ENCODE results near the gene HID1.
"Not testable (repeated sequence)": the region's sequence is repeated elsewhere in the genome, so short reads cannot be mapped to it uniquely, and the experiment has no call there.

HID1 gene

DNA sequence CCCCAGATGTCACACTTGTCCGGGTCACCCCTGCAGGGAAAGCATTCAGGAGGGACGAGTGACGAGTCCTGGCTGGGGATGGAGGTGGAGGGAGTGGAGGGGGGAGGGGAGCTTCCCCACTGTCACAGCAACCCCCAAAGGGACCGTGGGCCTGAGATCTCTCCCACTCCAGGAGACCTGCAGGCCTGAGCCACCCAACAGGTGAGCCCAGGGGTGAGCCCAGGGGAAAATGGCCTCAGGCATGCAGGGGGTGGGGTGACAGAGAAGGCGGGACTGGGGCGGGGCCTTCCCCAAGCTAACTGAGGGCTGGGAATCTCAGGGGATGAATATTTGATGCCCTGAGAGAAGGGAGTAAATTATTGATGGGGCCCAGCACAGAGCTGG is 51.9 kb downstream of the HID1 start:
- DNase-seq = no peak

DNA sequence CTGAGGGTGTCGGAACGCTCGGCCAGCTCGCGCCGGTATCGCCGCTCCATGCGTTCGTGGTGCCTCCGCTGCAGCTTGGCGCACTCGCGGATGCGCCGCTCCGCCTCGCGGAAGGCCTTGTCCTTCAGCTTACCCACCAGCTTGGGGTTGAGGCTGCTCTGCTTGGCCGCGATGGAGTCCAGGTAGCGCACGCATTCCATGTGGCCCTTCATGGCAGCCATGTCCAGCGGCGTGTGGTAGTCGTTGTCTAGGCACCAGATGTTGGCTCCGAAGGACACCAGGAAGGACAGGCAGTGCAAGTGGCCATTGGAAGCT is 52.3 kb downstream of the HID1 start:
- DNase-seq = no peak

DNA sequence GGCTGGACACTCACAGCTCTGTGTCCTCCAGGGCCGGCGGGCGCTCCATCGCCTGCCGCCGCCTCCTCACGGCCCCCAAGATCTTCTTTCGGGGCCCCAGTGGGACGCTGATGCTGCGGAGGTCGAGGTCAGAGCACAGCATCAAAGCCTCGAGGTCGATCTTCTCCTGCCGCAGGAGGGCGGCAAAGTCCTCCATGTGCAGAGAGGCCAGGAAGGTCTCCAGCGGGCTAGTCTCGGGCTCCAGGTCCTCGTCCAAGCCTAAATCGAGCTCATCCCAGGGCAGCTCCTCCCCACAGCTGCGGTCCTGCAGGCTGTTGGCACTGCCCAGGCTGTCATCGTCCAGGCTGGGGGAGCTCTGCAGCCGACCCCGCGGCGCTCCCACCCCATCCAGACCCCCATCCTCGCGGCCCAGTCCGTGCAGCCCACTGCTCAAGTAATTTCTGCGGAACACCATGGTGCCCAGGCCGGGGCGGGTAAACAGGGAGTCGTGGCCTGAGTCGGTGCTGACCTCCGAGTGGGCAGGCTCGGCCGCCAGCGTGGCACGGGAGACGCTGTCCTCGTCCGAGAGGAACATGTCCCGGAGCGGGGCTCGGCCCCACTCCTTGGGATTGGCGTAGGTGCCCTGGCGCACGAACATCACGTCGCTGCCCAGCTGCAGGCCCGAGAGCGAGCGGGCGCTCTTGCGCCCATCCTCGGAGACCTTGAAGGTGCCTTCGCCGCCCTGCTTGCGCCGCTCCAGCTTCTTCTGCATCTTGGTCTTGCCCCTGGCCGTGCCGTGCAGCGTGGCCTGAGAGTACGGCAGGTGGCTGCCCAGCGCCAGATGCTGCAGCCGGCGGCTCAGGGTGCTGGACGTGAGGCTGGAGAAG is 52.9 kb downstream of the HID1 start:
- no peak for DNase-seq

DNA sequence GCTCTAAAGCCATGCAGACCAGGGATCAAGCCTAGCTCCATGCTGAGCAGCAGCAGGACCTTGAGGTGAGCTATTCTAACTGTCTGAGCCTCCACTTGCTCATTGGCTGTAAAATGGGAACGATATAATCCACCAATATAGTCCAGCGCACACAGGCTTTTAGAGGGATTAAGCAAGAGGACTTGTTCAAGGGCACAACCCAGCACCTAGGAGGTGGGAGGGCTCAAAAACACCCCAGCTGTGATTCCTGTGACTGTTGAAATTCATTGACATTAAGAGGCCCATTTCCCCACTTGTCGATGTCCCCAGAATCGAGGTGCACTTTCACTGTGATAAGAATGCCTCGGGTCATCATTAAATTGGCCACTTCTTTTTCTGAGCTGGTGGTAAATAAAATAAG is 53.7 kb downstream of the HID1 start:
- no peak for DNase-seq

DNA sequence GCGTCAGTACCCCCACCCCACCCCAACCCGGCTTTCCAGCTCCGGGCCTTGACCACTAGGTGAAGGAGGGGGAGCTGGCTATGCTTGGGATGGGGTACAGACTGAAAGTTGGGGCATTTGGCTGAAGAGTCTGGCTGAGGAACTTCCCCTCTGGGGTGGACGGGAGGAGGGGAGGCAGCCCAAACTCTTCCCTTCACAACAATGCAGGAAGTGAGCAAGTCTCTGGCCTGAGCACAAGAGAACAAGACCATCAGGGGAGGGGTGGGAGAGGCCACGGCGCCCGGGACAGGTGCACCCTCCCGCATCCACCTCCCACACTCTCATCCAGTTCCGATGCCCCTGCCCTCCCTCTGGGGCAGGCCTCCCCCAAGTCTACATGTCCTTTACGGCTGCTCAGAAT is 55.1 kb downstream of the HID1 start:
- no peak for DNase-seq

DNA sequence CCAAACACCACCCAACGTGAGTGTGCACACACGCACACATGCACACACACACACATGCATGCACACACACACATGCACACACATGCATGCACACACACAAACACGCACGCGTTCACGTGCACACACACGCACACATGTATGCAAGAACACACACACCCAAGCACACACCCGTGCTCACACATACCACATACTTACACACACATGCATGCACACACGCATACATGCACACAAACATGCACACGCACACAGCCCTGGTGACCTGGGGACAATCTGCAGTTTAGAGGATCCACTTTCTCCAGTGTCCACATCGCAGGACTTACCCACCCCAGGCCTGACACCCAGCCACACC is 55.7 kb downstream of the HID1 start:
- no peak for DNase-seq

DNA sequence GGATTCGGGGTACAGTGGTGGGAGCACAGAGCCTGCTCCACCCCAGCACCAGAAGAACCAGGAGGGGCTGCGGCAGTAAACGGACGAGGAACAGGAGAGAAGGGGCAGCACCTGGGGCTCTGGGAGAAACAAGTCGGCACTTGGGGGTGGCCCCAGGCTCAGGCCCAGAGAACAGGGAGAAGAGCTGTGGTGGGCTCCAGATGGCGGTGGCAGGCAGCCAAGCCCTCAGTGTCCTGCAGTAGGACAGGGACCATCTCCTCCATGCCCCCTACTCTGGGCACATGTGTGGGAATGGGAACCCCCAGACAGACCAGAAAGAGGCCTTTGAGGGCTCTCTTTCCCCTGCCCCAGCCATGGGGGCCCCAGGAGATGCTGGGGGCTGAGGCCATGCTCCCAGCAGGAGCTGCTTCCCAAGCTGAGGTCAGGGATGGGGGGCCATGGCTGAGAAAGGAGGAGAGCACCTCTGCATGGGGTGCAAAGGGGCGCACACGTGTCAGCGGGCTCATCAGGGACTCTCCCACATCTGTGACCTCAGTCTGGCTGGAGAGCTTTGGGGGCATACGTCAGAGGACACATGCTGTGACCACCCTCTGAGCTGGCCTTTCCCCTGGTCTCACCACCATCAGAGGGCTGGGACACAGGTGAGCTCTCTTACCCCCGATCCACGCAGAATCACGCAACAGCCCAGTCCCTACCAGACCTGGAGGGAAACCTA is 56.3 kb downstream of the HID1 start:
- no peak for DNase-seq

DNA sequence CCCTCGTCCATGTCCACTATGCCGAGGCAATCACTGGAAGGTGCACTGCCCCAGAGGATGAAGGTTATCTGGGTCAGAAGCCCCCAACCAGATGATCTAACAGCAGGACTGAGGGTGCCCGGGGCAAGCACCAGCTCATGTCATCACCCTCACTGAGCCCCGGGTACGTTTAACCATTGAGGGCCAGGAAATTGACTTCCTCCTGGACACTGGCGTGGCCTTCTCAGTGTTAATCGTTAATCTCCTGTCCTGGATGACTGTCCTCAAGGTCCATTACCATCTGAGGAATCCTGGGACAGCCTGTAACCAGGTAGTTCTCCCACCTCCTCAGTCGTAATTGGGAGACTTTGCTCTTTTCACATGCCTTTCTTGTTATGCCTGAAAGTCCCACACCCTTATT is 61.1 kb downstream of the HID1 start:
- not testable (repeated sequence) for DNase-seq

DNA sequence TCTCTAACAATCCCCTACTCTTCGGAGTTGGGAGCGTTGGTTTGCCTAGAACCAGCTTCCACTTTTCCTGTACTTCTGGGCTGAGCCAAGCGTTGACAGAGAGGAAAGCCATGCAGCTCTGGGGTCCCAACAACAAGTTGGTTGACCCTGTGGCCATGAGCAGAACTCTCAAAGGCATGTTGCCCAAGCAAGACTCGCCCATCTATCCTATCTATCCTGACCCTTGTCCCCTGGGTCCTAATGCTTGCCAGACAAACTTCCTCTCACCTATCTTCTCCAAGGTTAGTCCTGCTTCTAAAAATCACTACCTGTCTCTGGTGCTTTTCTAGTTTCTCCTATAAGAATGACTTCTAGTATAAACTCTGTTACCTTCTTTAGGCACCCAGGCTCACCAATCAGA is 63.5 kb downstream of the HID1 start:
- not testable (repeated sequence) for DNase-seq

DNA sequence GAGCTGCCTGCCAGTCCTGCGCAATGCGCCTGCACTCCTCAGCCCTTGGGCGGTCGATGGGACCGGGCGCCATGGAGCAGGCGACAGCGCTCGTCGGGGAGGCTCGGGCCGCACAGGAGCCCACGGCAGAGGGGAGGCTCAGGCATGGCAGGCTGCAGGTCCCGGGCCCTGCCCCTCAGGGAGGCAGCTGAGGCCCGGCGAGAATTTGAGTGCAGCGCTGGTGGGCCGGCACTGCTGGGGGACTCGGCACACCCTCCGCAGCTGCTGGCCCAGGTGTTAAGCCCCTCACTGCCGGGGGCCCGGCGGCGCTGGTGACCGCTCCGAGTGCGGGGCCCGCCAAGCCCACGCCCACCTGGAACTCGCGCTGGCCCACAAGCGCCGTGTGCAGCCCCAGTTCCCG is 65.5 kb downstream of the HID1 start:
- DNase-seq = no peak

DNA sequence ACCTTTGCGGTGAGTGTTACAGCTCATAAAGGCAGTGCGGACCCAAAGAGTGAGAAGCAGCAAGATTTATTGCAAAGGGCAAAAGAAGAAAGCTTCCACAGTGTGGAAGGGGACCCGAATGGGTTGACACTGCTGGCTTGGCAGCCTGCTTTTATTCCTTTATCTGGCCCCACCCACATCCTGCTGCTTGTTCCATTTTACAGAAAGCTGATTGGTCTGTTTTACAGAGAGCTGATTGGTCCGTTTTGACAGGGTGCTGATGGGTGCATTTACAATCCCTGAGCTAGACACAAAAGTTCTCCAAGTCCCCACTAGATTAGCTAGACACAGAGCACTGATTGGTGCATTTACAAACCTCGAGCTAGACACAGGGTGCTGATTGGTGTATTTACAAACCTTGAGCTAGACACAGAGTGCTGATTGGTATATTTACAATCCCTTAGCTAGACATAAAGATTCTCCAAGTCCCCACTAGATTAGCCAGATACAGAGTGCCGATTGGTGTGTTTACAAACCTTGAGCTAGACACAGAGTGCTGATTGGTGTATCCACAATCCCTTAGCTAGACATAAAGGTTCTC is 66.3 kb downstream of the HID1 start:
- DNase-seq = not testable (repeated sequence)

DNA sequence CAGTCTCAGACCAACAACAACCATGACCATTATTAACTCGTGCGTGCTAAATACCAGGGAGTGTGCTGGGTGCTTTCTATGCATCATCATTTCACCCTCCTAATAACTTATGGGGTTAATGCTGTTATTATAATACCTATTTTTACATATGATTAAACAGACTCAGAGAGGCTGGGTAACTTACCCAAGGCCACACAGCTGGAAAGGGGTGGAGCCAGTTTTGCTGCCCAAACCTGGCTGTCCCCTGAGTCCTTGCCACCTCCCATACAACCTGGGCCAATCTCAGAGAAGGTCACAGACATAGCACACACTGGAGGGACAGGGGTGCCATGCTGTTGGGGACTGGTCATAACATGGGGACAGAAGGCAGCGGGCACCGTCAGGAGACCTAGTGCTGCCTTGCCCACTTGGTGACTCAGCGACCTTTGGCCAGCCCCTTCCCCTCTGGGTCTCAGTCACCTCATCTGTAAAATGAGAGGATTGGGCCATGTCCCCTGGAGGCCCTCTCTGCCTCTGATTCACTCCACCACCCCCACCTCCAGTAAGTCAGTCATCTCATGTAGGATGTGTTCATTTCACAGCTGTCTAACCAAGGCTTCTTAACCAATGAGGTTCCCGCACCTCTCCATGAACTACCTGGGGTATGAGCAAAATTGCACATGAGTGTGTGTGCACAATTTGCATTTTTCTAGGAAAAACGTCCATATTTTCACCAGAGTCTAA is 67.7 kb downstream of the HID1 start:
- no peak for DNase-seq

DNA sequence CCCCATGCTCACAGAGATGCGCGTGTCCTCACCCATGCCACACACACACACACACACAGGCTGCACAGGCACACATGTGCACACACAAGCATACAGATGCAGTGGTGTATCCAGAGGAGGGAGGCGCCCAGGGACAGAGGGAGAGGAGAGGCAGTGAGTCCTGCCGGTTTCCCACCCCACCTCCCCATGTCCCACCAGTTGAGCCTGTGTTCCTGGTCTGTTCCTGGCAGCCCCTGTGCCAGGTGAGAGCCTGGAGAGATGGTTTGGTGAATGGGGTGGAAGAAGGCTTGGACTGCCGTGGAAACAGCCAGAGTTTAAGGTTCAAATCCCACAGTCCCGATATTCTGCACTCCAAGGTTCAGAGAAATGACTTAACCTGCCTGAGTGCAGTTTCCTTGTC is 68.9 kb downstream of the HID1 start:
- DNase-seq = no peak

DNA sequence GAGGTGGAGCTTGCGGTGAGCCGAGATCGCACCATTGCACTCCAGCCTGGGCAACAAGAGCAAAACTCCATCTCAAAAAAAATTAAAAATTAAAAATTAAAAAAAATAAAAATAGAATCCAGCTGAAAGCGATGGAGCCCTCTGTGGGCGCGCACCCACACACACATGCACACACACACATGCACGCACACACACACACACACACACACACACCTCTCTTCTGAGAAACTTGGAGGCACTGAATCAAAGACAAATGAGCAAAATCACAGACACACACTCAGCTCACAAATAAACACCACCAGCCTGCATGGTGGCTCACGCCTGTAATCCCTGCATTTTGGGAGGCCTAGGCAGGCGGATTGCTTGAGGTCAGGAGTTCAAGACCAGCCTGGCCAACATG is 69.5 kb downstream of the HID1 start:
- DNase-seq = no peak

DNA sequence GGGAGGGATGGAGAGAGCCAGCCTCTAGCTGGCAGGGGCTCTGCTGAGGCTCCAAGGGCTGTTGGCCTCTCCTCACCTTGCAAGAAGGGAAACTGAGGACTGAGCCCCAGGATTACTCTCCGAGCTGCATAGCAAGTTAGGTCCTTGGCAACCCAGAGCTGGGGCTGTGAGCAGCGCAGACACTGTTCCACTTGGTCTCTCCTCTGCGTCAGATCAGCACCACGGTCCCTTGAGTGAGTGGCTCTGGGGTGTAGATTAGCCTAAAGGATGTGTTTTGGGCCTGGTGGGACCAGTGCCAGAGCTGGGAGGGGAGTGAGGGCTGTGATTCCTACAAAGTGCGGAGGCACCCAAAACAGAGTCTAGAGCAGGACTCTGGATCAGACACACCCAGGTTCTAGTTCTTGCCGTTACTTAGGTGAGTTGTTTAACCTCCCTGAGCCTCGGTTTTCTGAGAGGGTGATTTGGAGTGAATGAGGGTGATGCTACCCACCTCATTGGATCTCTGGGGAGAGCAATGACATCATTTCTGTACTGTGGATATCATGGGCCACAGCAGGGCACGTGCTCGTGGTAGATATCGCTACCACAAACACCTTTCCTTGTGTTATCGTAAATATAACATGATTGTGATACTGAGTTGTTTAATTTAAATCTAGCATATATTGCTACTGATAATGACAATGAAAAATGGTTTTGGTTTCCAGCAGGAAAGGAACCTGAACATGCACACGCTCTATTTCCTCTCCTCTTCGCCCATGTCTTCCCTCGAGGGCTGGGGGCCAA is 71.0 kb downstream of the HID1 start:
- no peak for DNase-seq

Measured in activated naive CD4-positive, alpha-beta T cell treated with Interleukin-2 at 50 U/mL for 16 hours (primary cell).